HL-60 (cell line): ENCODE measurements around the gene UST.

ENCODE experiments used
- DNase-seq, 2 experiments: peaks; one replicate each; pipeline ENCODE4 v3.0.0-alpha.2; 2010 to 2020; ENCODE audit warnings: low read depth in 1 of 2, low spot score in 1 of 2
- H3K27ac ChIP-seq: fragments of 250-450 bp; sonication (Bioruptor Pico); replicated peaks from 2 replicates; pipeline ENCODE4 v1.5.1; 2020; ENCODE audit warnings: mild to moderate bottlenecking, moderate library complexity
- H3K27me3 ChIP-seq: fragments of 250-450 bp; sonication (Bioruptor Pico); 2 replicates; pipeline ENCODE4 v1.5.1; 2021; ENCODE audit warnings: mild to moderate bottlenecking, moderate library complexity; ENCODE audit not compliant: insufficient read depth, poor library complexity, severe bottlenecking
- H3K4me3 ChIP-seq: replicated peaks from 2 replicates; pipeline ENCODE4 v1.5.1; 2011; ENCODE audit warnings: mild to moderate bottlenecking, control low read depth, low read length; ENCODE audit not compliant: insufficient read depth
- CTCF ChIP-seq: IDR thresholded peaks from one replicate; pipeline ENCODE4 v1.5.1; 2011; ENCODE audit warnings: low read length, control low read depth, inconsistent platforms; ENCODE audit not compliant: insufficient read depth
- GABPA ChIP-seq: IDR thresholded peaks from 2 replicates; pipeline ENCODE4 v1.6.1; 2012; ENCODE audit warnings: low read depth
- POLR2AphosphoS5 ChIP-seq: IDR thresholded peaks from 2 replicates; pipeline ENCODE4 v1.6.1; 2012; ENCODE audit warnings: low read depth
- REST ChIP-seq: IDR thresholded peaks from 2 replicates; pipeline ENCODE4 v1.6.1; 2012; ENCODE audit warnings: low read depth; ENCODE audit not compliant: insufficient replicate concordance
- SPI1 ChIP-seq: IDR thresholded peaks from 2 replicates; pipeline ENCODE4 v1.6.1; 2012; ENCODE audit warnings: low read depth, mild to moderate bottlenecking, borderline replicate concordance

UST gene

GRCh38 chr6:149013586-149014344, 266.9 kb downstream of the UST start:
- DNase-seq: no peak
- Histone ChIP-seq H3K4me3 (no peak overlapping the region), H3K27me3 (no peaks in the 10 kb centered on the region), H3K27ac (no peak overlapping the region)
- no peak for TF ChIP-seq CTCF
- TF ChIP-seq POLR2AphosphoS5: no peak
- no peak for TF ChIP-seq REST
- no peak for TF ChIP-seq SPI1
- TF ChIP-seq GABPA: no peak

- no peak overlapping the region for H3K4me3 ChIP-seq
Observed at GRCh38 chr6:149014631-149015534, 268.1 kb downstream of the UST start.

More at GRCh38 chr6:149014631-149015534, 268.1 kb downstream of the UST start:
- H3K27me3 ChIP-seq: no peaks in the 10 kb centered on the region
- no peak overlapping the region for H3K27ac ChIP-seq
- TF ChIP-seq CTCF (no peak), SPI1 (no peak), REST (no peak), POLR2AphosphoS5 (no peak), GABPA (no peak)
- DNase-seq: no peak
